Liver (tissue), 3 donors: ENCODE results near the gene ATP6V1F.

ENCODE experiments used
- EGR1 ChIP-seq, 2 donors: IDR thresholded peaks; 2 replicates each; pipeline ENCODE4 v1.6.1; 2016 to 2018; ENCODE audit warnings: antibody characterized with exemption in 2 of 2, low read depth in 2 of 2
- JUND ChIP-seq, 2 donors: IDR thresholded peaks; 2 replicates each; pipeline ENCODE4 v1.6.1; 2016; ENCODE audit warnings: antibody characterized with exemption in 2 of 2
- SP1 ChIP-seq: IDR thresholded peaks from 2 replicates; pipeline ENCODE4 v1.6.1; 2018; ENCODE audit warnings: antibody characterized with exemption, mild to moderate bottlenecking
- TF ChIP-seq, protein P1 (sequence below): fragments of 150-350 bp; IDR thresholded peaks from 2 replicates; pipeline ENCODE4 v1.5.1; 2017; ENCODE audit warnings: improper control_type of control experiment, low read depth, low read length; ENCODE audit not compliant: missing input control
- TF ChIP-seq, protein P2 (sequence below): IDR thresholded peaks from 2 replicates; pipeline ENCODE4 v1.6.1; 2016; ENCODE audit warnings: antibody characterized with exemption
- donor health status: healthy.
- donor health status: healthy.

DNA sequence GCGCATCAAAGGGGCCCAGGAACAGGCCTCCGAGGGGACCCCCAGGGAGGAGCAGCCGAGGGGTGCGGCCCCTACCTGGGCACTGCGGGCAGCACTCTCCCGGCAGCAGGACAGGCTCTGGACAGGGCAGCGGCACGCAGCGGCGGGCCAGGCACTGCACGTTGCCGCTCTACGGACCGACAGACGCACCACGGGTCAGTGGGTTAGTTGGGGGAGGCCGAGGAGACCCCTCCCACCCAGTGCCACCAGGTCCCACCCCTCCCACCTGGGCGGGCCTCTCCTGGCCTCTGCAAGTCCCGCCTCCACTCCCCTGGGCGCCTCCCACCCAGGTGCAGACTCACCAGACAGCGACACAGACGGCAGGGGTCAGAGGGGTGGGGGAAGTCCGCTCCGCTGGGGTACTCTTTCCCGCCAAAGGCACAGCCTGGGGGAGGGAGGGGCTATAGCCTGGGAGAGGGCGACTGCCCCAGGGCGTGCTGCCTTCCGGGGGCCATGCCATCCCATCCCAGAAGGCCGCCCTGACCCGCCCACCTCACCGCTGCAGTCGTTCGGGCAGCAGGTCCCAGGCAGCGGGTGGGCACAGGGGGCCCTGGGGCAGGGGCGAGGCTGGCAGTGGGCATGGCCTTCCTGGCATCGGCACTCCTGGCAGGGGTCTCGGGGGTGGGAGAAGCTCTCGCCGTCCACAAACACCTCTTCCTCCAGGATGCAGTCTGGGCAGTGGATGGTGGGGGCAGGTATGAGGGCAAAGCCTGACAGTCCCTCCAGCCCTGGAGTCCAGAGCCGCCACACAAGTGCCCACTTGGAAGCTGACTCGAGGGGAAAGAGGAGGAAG, 28.7 kb downstream of the ATP6V1F start:
- TF ChIP-seq, protein P1, sequence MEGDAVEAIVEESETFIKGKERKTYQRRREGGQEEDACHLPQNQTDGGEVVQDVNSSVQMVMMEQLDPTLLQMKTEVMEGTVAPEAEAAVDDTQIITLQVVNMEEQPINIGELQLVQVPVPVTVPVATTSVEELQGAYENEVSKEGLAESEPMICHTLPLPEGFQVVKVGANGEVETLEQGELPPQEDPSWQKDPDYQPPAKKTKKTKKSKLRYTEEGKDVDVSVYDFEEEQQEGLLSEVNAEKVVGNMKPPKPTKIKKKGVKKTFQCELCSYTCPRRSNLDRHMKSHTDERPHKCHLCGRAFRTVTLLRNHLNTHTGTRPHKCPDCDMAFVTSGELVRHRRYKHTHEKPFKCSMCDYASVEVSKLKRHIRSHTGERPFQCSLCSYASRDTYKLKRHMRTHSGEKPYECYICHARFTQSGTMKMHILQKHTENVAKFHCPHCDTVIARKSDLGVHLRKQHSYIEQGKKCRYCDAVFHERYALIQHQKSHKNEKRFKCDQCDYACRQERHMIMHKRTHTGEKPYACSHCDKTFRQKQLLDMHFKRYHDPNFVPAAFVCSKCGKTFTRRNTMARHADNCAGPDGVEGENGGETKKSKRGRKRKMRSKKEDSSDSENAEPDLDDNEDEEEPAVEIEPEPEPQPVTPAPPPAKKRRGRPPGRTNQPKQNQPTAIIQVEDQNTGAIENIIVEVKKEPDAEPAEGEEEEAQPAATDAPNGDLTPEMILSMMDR, result no peak
- TF ChIP-seq SP1 (no peak), JUND (IDR thresholded peaks at IDR 0.05) (no peak), EGR1 (IDR thresholded peaks at IDR 0.05; ENCODE audit: low read depth in 2 of 2) (no peak)
- TF ChIP-seq, protein P2, sequence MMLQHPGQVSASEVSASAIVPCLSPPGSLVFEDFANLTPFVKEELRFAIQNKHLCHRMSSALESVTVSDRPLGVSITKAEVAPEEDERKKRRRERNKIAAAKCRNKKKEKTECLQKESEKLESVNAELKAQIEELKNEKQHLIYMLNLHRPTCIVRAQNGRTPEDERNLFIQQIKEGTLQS, result no peak
